PC-3 (cell line): ENCODE measurements around the gene C1QTNF4.

Experiments
- EZH2 ChIP-seq: fragments of 300-600 bp; sonication (generic); IDR thresholded peaks from one replicate; pipeline ENCODE4 v1.6.1; 2017; ENCODE audit warnings: antibody characterized with exemption, mild to moderate bottlenecking, low read length; ENCODE audit not compliant: unreplicated experiment
- EZH2phosphoT487 ChIP-seq: fragments of 300-600 bp; sonication (generic); IDR thresholded peaks from 2 replicates; pipeline ENCODE4 v1.6.1; 2018; ENCODE audit warnings: mild to moderate bottlenecking, antibody characterized with exemption, low read length, borderline replicate concordance
- TF ChIP-seq, protein P1 (sequence below): fragments of 300-600 bp; sonication (generic); conservative IDR thresholded peaks from 2 replicates; pipeline ENCODE4 v1.5.1; 2017; ENCODE audit warnings: antibody characterized with exemption, low read depth, mild to moderate bottlenecking, low read length

DNA sequence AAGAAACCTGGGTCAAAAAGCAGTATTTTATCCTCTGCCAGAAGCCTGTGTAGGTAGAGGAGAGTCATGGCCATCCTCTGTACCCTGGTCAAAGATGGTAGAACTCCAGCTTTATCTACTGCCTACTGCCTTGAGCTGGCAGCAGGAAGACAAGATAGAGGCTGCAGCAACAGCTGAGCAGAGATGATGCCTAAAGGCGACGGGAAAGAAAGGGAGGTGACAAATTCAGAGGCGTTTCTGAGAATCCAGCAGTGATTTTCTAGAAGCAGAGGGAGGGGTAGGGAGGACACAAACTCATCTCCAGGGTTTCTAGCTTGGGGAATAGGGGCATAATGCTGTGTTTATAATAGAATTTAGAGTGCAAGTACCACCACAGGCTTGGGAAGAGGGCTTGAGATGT is 15.5 kb upstream of the C1QTNF4 start:
- TF ChIP-seq EZH2phosphoT487: no peak
- TF ChIP-seq, protein P1, sequence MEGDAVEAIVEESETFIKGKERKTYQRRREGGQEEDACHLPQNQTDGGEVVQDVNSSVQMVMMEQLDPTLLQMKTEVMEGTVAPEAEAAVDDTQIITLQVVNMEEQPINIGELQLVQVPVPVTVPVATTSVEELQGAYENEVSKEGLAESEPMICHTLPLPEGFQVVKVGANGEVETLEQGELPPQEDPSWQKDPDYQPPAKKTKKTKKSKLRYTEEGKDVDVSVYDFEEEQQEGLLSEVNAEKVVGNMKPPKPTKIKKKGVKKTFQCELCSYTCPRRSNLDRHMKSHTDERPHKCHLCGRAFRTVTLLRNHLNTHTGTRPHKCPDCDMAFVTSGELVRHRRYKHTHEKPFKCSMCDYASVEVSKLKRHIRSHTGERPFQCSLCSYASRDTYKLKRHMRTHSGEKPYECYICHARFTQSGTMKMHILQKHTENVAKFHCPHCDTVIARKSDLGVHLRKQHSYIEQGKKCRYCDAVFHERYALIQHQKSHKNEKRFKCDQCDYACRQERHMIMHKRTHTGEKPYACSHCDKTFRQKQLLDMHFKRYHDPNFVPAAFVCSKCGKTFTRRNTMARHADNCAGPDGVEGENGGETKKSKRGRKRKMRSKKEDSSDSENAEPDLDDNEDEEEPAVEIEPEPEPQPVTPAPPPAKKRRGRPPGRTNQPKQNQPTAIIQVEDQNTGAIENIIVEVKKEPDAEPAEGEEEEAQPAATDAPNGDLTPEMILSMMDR: no peak
- TF ChIP-seq EZH2: no peak
